Measurements from ENCODE around the gene SCG3. TPM values are rescaled to one million over a fixed set of nuclear protein-coding genes. Genes with fewer than 3 reads are reported as not detected.
"Not testable (repeated sequence)": the region's sequence is repeated elsewhere in the genome, so short reads cannot be mapped to it uniquely, and the experiment has no call there.

SCG3 gene
- polyA plus RNA-seq (2012; ENCODE audit: low read depth, missing spikeins): not detected

DNA sequence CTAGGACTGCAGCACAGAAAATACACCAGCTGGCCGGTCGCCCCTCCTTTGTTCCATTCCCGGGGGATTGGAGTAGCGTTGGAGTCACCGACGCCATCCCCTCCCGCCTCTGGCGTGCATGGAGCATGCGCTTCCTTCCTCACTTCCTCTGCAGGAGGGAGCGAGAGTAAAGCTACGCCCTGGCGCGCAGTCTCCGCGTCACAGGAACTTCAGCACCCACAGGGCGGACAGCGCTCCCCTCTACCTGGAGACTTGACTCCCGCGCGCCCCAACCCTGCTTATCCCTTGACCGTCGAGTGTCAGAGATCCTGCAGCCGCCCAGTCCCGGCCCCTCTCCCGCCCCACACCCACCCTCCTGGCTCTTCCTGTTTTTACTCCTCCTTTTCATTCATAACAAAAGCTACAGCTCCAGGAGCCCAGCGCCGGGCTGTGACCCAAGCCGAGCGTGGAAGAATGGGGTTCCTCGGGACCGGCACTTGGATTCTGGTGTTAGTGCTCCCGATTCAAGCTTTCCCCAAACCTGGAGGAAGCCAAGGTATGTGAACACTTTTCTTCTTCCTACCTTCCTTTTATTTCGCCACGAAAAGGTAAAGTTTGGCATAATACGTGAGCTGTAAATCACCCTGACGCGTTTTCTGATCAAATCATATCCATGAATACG is at the start of gene SCG3:
Gene SCG3 (plus strand): TSS at position 201 of the 661 bp plus-strand sequence. CDS start 253 bp downstream, at position 454.
- TF ChIP-seq SPI1 (IDR thresholded peaks at IDR 0.05; ENCODE audit: low read depth, low read length) (peak; percentile 61), POLR2AphosphoS5 (IDR thresholded peaks at IDR 0.05; ENCODE audit: low read depth, low read length) (no peak)
- FAIRE-seq (peak; percentile 59), DNase-seq (ENCODE audit: insufficient read length, low spot score) (peak; percentile 32)

DNA sequence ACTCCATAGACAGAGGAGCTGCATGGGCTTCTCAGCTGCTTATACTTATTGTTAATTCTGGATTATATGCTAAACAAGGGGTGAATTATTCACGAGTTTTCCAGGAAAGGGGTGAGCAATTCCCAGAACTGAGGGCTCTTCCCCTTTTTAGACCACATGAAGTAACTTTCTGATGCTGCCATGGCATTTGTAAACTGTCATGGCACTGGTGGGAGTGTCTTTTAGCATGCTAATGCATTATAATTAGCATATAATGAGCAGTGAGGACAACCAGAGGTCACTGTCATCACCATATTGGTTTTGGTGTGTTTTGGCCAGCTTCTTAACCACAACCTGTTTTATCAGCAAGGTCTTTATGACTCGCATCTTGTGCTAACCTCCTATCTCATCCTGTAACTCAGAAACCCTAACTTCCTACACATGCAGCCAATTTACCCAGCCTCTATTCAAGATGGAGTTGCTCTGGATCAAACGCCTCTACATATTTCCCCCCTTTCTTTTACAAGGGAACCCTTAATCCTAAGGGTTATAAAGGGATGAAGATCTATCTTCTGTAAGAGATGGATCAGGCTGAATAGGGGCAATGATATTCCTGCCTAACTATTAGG is 46.6 kb upstream of the SCG3 start:
- DNase-seq (ENCODE audit: insufficient read length, low spot score) (no peak), FAIRE-seq (peak; percentile 26)
- TF ChIP-seq POLR2AphosphoS5 (IDR thresholded peaks at IDR 0.05; ENCODE audit: low read depth, low read length) (no peak), PAX5 (IDR thresholded peaks at IDR 0.05; ENCODE audit: insufficient read depth, low read length, severe bottlenecking) (no peak), SPI1 (IDR thresholded peaks at IDR 0.05; ENCODE audit: low read depth, low read length) (peak; percentile 36; the same call in 1 of the 2 replicates), POLR2A (IDR thresholded peaks at IDR 0.05; ENCODE audit: low read depth, low read length) (no peak)

- DNase-seq (ENCODE audit: insufficient read length, low spot score): no peak
- FAIRE-seq: no peak
Measured at GRCh38 chr15:51641490-51642130, 39.7 kb upstream of the SCG3 start.

GRCh38 chr15:51642696-51643095 is 38.6 kb upstream of the SCG3 start:
- DNase-seq (ENCODE audit: insufficient read length, low spot score): no peak
- FAIRE-seq: no peak
- TF ChIP-seq SPI1 (IDR thresholded peaks at IDR 0.05; ENCODE audit: low read depth, low read length): no peak

More at GRCh38 chr15:51641490-51642130, 39.7 kb upstream of the SCG3 start:
- TF ChIP-seq POLR2AphosphoS5 (IDR thresholded peaks at IDR 0.05; ENCODE audit: low read depth, low read length) (no peak), SPI1 (IDR thresholded peaks at IDR 0.05; ENCODE audit: low read depth, low read length) (no peak), POU2F2 (IDR thresholded peaks at IDR 0.05; ENCODE audit: low read depth, low read length) (no peak), TAF1 (IDR thresholded peaks at IDR 0.05; ENCODE audit: low read depth, low read length) (no peak), PAX5 (IDR thresholded peaks at IDR 0.05; ENCODE audit: insufficient read depth, low read length, severe bottlenecking) (no peak), POLR2A (IDR thresholded peaks at IDR 0.05; ENCODE audit: low read depth, low read length) (no peak)

DNA sequence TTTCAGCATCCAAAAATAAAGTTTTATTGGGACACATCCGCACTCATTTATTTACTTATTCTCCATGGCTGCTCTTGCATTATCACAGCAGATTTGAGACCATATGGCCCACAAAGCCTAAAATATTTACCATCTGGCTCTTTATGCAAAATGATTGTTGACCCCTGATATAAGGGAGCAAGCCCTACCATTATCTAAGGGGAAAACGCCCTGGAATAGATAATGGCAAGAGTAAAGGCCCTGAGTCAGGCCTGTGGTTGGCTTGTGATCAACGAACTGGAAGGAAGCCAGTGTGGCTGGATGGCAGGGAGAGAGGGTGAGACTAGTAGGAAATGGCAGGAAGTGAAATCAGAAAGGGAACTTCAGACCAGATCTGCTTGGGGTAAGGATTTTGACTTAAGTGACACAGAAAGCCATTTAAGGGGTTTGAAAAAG is 34.2 kb upstream of the SCG3 start:
- no peak for TF ChIP-seq POLR2AphosphoS5 (IDR thresholded peaks at IDR 0.05; ENCODE audit: low read depth, low read length)
- TF ChIP-seq TAF1 (IDR thresholded peaks at IDR 0.05; ENCODE audit: low read depth, low read length): no peak
- TF ChIP-seq SPI1 (IDR thresholded peaks at IDR 0.05; ENCODE audit: low read depth, low read length): no peak
- no peak for TF ChIP-seq POU2F2 (IDR thresholded peaks at IDR 0.05; ENCODE audit: low read depth, low read length)
- TF ChIP-seq POLR2A (IDR thresholded peaks at IDR 0.05; ENCODE audit: low read depth, low read length): no peak
- TF ChIP-seq PAX5 (IDR thresholded peaks at IDR 0.05; ENCODE audit: insufficient read depth, low read length, severe bottlenecking): no peak
- no peak for FAIRE-seq

GRCh38 chr15:51648101-51648500 is 33.2 kb upstream of the SCG3 start:
- FAIRE-seq; DNase-seq (ENCODE audit: insufficient read length, low spot score): not testable (repeated sequence)

More for the DNA sequence above, 34.2 kb upstream of the SCG3 start:
- no peak for DNase-seq (ENCODE audit: insufficient read length, low spot score)

GRCh38 chr15:51648643-51649042 is 32.7 kb upstream of the SCG3 start:
- not testable (repeated sequence) for DNase-seq (ENCODE audit: insufficient read length, low spot score); FAIRE-seq

GRCh38 chr15:51649659-51650521 is 31.4 kb upstream of the SCG3 start:
- FAIRE-seq (peak; percentile 97), DNase-seq (ENCODE audit: insufficient read length, low spot score) (peak; percentile 21)
- TF ChIP-seq POLR2AphosphoS5 (IDR thresholded peaks at IDR 0.05; ENCODE audit: low read depth, low read length) (no peak), TAF1 (IDR thresholded peaks at IDR 0.05; ENCODE audit: low read depth, low read length) (no peak), POLR2A (IDR thresholded peaks at IDR 0.05; ENCODE audit: low read depth, low read length) (no peak), PAX5 (IDR thresholded peaks at IDR 0.05; ENCODE audit: insufficient read depth, low read length, severe bottlenecking) (no peak)

DNA sequence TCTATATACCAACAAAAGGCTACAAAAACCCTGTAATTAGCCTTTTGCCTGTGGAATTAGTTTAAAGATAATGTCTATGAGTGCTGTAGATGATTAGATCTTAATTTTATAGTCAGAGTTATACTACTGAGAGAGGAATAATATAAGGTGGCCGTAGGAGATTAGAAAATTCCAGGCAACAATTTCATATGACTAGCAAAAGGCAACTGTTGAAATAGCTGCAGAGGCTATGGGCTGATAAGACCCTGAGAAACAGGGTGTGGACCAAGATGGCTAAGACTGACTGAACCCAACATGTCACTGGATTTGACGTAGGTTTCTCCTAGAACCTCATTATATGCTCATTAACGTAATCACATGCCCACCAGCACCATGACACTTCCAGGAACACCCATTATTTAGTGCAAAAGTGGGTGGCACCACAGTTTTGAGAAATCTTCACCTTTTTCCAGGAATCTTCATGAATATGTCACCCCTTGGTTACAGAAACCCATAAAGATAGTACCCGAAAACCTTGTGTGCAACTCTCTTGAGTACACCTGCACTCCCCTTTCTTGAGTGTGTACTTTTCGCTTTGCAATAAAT is 29.1 kb upstream of the SCG3 start:
- DNase-seq (ENCODE audit: insufficient read length, low spot score) (no peak), FAIRE-seq (no peak)
- TF ChIP-seq POU2F2 (IDR thresholded peaks at IDR 0.05; ENCODE audit: low read depth, low read length): no peak
- TF ChIP-seq SPI1 (IDR thresholded peaks at IDR 0.05; ENCODE audit: low read depth, low read length): no peak
- no peak for TF ChIP-seq PAX5 (IDR thresholded peaks at IDR 0.05; ENCODE audit: insufficient read depth, low read length, severe bottlenecking)
- no peak for TF ChIP-seq POLR2AphosphoS5 (IDR thresholded peaks at IDR 0.05; ENCODE audit: low read depth, low read length)
- no peak for TF ChIP-seq POLR2A (IDR thresholded peaks at IDR 0.05; ENCODE audit: low read depth, low read length)
- no peak for TF ChIP-seq TAF1 (IDR thresholded peaks at IDR 0.05; ENCODE audit: low read depth, low read length)

DNA sequence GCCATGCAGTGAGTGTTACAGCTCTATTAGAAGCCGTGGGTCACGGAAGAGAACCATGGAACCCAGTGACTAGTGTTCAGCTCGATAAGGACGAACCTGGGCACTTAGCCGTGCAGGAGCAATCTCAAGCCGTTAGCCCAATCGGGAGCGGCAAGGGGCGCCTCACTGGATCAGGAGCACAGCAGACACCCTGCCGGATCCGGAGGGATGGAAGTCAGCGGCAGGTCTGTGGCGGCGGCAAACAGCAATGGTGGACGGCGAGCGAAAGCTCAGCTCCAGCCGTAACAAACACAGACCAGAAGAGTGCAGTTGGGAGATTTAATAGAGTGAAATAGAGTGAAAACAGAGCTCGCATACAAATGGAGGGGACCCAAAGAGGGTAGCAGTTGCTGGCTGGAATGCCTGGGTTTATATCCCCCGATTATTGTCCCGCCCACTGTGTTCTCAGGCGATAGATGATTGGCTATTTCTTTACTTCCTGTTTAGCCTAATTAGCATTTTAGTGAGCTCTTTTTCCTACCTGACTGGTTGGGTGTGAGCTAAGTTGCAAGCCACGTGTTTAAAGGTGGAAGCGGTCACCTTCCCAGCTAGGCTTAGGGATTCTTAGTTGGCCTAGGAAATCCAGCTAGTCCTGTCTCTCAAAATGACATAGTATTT is 25.8 kb upstream of the SCG3 start:
- FAIRE-seq; DNase-seq (ENCODE audit: insufficient read length, low spot score): not testable (repeated sequence)

Measured in GM12891 (cell line).